WTC11 (cell line): ENCODE data around the gene FAM117B.

Source experiments
- CREB1 ChIP-seq: sonication (generic); formaldehyde crosslinking; IDR thresholded peaks from 2 replicates; pipeline ENCODE4 v1.8.0; 2023; ENCODE audit warnings: mild to moderate bottlenecking, missing genetic modification reagents
- CTCF ChIP-seq: fragments of 200-600 bp; IDR thresholded peaks from 2 replicates; pipeline ENCODE4 v1.8.0; 2022; ENCODE audit warnings: antibody characterized with exemption
- MAX ChIP-seq: sonication (generic); formaldehyde crosslinking; IDR thresholded peaks from 2 replicates; pipeline ENCODE4 v1.8.0; 2022; ENCODE audit warnings: mild to moderate bottlenecking, missing genetic modification reagents
- ZNF281 ChIP-seq: sonication (generic); formaldehyde crosslinking; IDR thresholded peaks from 2 replicates; pipeline ENCODE4 v1.8.0; 2023; ENCODE audit warnings: mild to moderate bottlenecking, missing genetic modification reagents

- no peak for TF ChIP-seq MAX (CRISPR knock-in tag)
- no peak for TF ChIP-seq ZNF281 (CRISPR knock-in tag)
- no peak for TF ChIP-seq CTCF
- TF ChIP-seq CREB1 (CRISPR knock-in tag), result no peak
Observed at GRCh38 chr2:202764991-202765390, 130.2 kb downstream of the FAM117B start.
